Measurements from ENCODE around the gene VMP1. TPM values are rescaled to one million over a fixed set of nuclear protein-coding genes. Genes with fewer than 3 reads are reported as not detected.

Gene VMP1
- total RNA-seq, 6 experiments from 2014 or later, result 121 to 155 (median 149) TPM

- no peaks in the 10 kb centered on the region for H3K9me3 Mint-ChIP-seq
- no peak overlapping the region for H3K4me3 Mint-ChIP-seq
- H3K4me1 Mint-ChIP-seq (ENCODE audit: low read depth), result peaks cover 25% of the 10 kb centered on the region
- no peak for DNase-seq
- H3K27ac Mint-ChIP-seq, result no peak overlapping the region
- TF ChIP-seq CTCF (IDR thresholded peaks at IDR 0.05), result no peak
- no peaks in the 10 kb centered on the region for H3K36me3 Mint-ChIP-seq (ENCODE audit: low read depth)
- H3K27me3 Mint-ChIP-seq (ENCODE audit: insufficient read depth), result no peaks in the 10 kb centered on the region
Measured at GRCh38 chr17:59719526-59719925, 12.1 kb downstream of the VMP1 start.

- no peak for TF ChIP-seq CTCF (IDR thresholded peaks at IDR 0.05)
- DNase-seq, result no peak
- no peaks in the 10 kb centered on the region for H3K27me3 Mint-ChIP-seq (ENCODE audit: insufficient read depth)
- H3K4me3 Mint-ChIP-seq, result no peak overlapping the region
- H3K4me1 Mint-ChIP-seq (ENCODE audit: low read depth), result peaks cover 29% of the 10 kb centered on the region
- no peaks in the 10 kb centered on the region for H3K36me3 Mint-ChIP-seq (ENCODE audit: low read depth)
- no peak overlapping the region for H3K27ac Mint-ChIP-seq
- H3K9me3 Mint-ChIP-seq, result no peaks in the 10 kb centered on the region
Measured at GRCh38 chr17:59722623-59723022, 15.2 kb downstream of the VMP1 start.

GRCh38 chr17:59723041-59723440, 15.6 kb downstream of the VMP1 start:
- H3K9me3 Mint-ChIP-seq, result no peaks in the 10 kb centered on the region
- H3K36me3 Mint-ChIP-seq (ENCODE audit: low read depth), result no peaks in the 10 kb centered on the region
- H3K27ac Mint-ChIP-seq, result no peak overlapping the region

GRCh38 chr17:59723607-59724006, 16.2 kb downstream of the VMP1 start:
- peaks cover 36% of the 10 kb centered on the region for H3K4me1 Mint-ChIP-seq (ENCODE audit: low read depth)
- no peak for TF ChIP-seq CTCF (IDR thresholded peaks at IDR 0.05)
- no peak overlapping the region for H3K27ac Mint-ChIP-seq
- no peak overlapping the region for H3K4me3 Mint-ChIP-seq
- no peaks in the 10 kb centered on the region for H3K9me3 Mint-ChIP-seq
- no peak for DNase-seq
- no peaks in the 10 kb centered on the region for H3K36me3 Mint-ChIP-seq (ENCODE audit: low read depth)
- H3K27me3 Mint-ChIP-seq (ENCODE audit: insufficient read depth), result no peaks in the 10 kb centered on the region

More at GRCh38 chr17:59723041-59723440, 15.6 kb downstream of the VMP1 start:
- Mint-ChIP-seq H3K4me3 (no peak overlapping the region), H3K4me1 (ENCODE audit: low read depth) (peaks cover 31% of the 10 kb centered on the region), H3K27me3 (ENCODE audit: insufficient read depth) (no peaks in the 10 kb centered on the region)
- TF ChIP-seq CTCF (IDR thresholded peaks at IDR 0.05), result no peak
- DNase-seq, result no peak

GRCh38 chr17:59725691-59726090, 18.2 kb downstream of the VMP1 start:
- DNase-seq, result no peak
- H3K4me3 Mint-ChIP-seq, result no peak overlapping the region
- peaks cover 36% of the 10 kb centered on the region for H3K4me1 Mint-ChIP-seq (ENCODE audit: low read depth)
- H3K36me3 Mint-ChIP-seq (ENCODE audit: low read depth), result no peaks in the 10 kb centered on the region
- no peak overlapping the region for H3K27ac Mint-ChIP-seq
- TF ChIP-seq CTCF (IDR thresholded peaks at IDR 0.05), result no peak
- no peaks in the 10 kb centered on the region for H3K9me3 Mint-ChIP-seq
- H3K27me3 Mint-ChIP-seq (ENCODE audit: insufficient read depth), result no peaks in the 10 kb centered on the region

Measured in HFFc6 (cell line).